ENCODE data around the gene NOD2. TPM values are rescaled to one million over a fixed set of nuclear protein-coding genes. Genes with fewer than 3 reads are reported as not detected.

Gene NOD2
- total RNA-seq, 2 experiments from 2014 or later: 3.3 to 3.8 TPM

DNA sequence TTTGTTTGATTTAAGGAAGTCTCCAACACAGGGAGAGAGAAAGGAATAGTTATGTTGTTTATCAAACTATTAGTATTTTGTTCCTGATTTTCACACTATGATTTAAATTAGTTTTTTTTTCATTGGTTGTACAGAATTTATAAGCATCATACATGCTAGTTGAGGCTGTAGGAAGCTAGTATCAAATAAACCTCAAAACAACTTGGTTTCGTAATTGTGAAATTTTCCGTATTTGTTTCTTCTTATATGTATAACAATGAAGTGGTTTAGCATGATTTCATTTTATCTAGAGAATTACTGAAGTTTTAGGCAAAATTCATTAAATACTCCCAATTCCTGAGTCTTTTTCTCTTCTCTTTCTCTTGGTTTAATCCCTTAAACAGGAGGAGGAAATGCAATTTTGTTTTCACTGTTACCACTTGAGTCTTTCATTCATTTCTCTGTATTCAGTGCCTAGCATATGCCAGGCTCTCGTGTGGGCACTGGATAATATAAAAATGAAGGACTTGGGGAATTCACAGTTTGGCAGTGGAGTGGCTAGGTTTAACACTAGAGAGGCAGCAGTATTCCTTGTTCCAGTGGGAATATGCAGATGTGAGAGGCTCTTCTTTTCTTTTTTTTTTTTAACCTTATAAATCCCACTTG is 50.3 kb downstream of the NOD2 start:
- Mint-ChIP-seq H3K4me3 (peak overlapping the region; percentile 95), H3K27ac (peak overlapping the region; percentile 88), H3K9me3 (no peaks in the 10 kb centered on the region), H3K4me1 (peaks cover 50% of the 10 kb centered on the region), H3K36me3 (ENCODE audit: low read depth) (peaks cover 51% of the 10 kb centered on the region), H3K27me3 (no peaks in the 10 kb centered on the region)
- POLR2A ChIA-PET: interaction anchor here (4.0 kb wide), 1 partner anchor 77 kb away, joined by 13 read pairs; no protein-coding TSS in a partner anchor
- DNase-seq: no peak
- CTCF ChIA-PET: interaction anchor here (1.2 to 2.2 kb wide), 6 partner anchors 14 to 78 kb away, joined by 4 to 17 read pairs (median 6); no protein-coding TSS in a partner anchor

DNA sequence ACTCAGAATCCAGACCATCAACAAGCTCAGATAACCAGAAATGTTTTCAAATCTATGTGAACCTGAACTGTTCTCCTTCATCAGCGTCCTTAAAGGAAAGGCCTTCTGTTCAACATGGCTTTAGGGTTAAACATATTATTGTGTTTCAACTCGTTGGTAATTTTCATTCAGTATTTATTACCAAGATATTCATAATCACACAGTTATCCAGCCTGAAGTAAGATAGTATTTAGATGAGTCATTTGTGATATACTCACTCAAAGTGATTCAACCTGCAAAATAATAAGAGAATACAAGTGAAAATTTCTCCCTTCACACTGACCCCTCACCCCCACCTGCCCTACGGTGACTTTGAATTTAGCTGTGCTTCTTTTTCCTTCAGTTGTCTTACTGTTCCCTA is 51.5 kb downstream of the NOD2 start:
- DNase-seq: no peak
- CTCF ChIA-PET: interaction anchor here (0.6 to 2.2 kb wide), 11 partner anchors 13 to 720 kb away, joined by 3 to 17 read pairs (median 5); partner anchors contain the start of gene CNEP1R1
- H3K4me3 Mint-ChIP-seq: peak overlapping the region; percentile 95
- H3K27ac Mint-ChIP-seq: peak overlapping the region; percentile 88
- H3K9me3 Mint-ChIP-seq: no peaks in the 10 kb centered on the region
- no peaks in the 10 kb centered on the region for H3K27me3 Mint-ChIP-seq
- POLR2A ChIA-PET: interaction anchor here (0.6 to 0.7 kb wide), 2 partner anchors 11 to 64 kb away, joined by 3 read pairs; partner anchors contain the start of gene SNX20
- H3K36me3 Mint-ChIP-seq (ENCODE audit: low read depth): peaks cover 52% of the 10 kb centered on the region
- H3K4me1 Mint-ChIP-seq: peaks cover 53% of the 10 kb centered on the region

DNA sequence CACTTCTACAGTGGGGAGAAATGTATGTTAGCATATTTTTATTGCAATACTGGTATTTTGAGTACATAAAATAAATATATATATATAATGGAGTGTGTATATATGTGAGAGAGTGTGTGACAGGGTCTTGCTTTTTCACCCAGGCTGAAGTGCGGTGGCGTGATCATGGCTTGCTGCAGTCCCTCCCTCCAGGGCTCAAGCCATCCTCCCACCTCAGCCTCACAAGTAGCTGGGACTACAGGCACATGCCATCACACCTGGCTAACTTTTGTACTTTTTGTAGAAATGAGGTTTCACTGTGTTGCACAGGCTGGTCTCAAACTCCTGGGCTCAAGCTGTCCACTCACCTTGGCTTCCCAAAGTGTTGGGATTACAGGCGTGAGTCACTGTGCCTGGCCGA is 52.5 kb downstream of the NOD2 start:
- H3K36me3 Mint-ChIP-seq (ENCODE audit: low read depth): peaks cover 59% of the 10 kb centered on the region
- ChIA-PET POLR2A (interaction anchor here (0.6 to 1.9 kb wide), 2 partner anchors 79 to 493 kb away, joined by 5 to 6 read pairs; no protein-coding TSS in a partner anchor), CTCF (interaction anchor here (1.1 to 2.2 kb wide), 12 partner anchors 46 to 721 kb away, joined by 3 to 17 read pairs (median 4); partner anchors contain the start of gene CNEP1R1)
- H3K4me3 Mint-ChIP-seq: peak overlapping the region; percentile 95
- no peaks in the 10 kb centered on the region for H3K27me3 Mint-ChIP-seq
- no peaks in the 10 kb centered on the region for H3K9me3 Mint-ChIP-seq
- H3K27ac Mint-ChIP-seq: peak overlapping the region; percentile 88
- peaks cover 55% of the 10 kb centered on the region for H3K4me1 Mint-ChIP-seq
- no peak for DNase-seq

DNA sequence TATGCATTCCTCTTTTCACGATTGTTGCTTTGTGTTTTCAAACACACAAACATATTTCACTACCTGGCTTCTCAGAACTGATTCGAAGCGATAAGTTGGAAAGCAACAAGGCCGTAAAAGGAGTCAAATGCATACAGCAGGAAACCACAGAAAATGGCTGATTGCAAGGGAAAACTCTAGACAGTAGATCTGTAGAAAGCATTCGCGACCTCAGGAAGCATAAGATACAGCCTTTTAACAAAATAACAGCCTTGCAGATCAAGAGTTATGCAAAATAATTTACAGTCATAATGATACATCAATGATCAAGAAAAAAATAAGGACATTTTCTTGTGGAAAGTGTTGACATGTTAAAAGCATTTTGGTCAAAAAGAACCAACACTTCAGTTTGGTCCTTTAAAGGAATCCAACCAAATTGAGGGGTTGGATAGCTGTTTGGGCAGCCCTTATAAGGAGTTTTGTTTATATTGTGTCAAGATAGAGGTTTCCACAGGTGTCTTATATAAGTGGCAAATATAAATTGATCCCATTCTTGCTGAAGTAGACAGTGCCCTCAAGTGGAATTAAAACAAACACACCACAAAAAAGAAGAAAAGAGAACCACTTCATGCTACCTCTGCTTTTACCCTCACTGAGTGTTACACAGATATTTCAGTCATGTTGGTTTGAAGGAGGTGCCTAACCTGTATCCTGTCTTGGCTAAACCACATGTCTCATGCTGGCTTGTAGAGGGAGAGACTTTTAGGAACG is 54.0 kb downstream of the NOD2 start:
- POLR2A ChIA-PET: interaction anchor here (1.9 kb wide), 1 partner anchor 81 kb away, joined by 6 read pairs; no protein-coding TSS in a partner anchor
- DNase-seq: peak; percentile 67
- Mint-ChIP-seq H3K9me3 (no peaks in the 10 kb centered on the region), H3K36me3 (ENCODE audit: low read depth) (peaks cover 65% of the 10 kb centered on the region), H3K4me3 (peak overlapping the region; percentile 95), H3K27me3 (no peaks in the 10 kb centered on the region), H3K27ac (peak overlapping the region; percentile 88), H3K4me1 (peaks cover 59% of the 10 kb centered on the region)
- CTCF ChIA-PET: interaction anchor here (1.1 to 2.0 kb wide), 12 partner anchors 11 to 722 kb away, joined by 3 to 13 read pairs (median 4); partner anchors contain the start of gene CNEP1R1

DNA sequence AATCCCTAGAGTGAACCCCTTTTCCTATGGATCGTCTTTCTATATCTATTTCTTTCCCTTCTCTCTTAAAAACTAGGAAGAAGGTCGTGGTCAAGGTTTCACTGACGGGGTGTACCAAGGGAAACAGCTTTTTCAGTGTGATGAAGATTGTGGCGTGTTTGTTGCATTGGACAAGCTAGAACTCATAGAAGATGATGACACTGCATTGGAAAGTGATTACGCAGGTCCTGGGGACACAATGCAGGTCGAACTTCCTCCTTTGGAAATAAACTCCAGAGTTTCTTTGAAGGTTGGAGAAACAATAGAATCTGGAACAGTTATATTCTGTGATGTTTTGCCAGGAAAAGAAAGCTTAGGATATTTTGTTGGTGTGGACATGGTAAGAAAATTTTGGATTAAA is 58.1 kb downstream of the NOD2 start:
- ChIA-PET CTCF (interaction anchor here (2.0 kb wide), 1 partner anchor 14 kb away, joined by 5 read pairs; no protein-coding TSS in a partner anchor), POLR2A (no interaction called here)
- peak overlapping the region; percentile 28 for H3K27ac Mint-ChIP-seq
- peaks cover 75% of the 10 kb centered on the region for H3K4me1 Mint-ChIP-seq
- H3K36me3 Mint-ChIP-seq (ENCODE audit: low read depth): peaks cover 65% of the 10 kb centered on the region
- no peak for DNase-seq
- H3K4me3 Mint-ChIP-seq: peak overlapping the region; percentile 41
- no peaks in the 10 kb centered on the region for H3K9me3 Mint-ChIP-seq
- no peaks in the 10 kb centered on the region for H3K27me3 Mint-ChIP-seq

DNA sequence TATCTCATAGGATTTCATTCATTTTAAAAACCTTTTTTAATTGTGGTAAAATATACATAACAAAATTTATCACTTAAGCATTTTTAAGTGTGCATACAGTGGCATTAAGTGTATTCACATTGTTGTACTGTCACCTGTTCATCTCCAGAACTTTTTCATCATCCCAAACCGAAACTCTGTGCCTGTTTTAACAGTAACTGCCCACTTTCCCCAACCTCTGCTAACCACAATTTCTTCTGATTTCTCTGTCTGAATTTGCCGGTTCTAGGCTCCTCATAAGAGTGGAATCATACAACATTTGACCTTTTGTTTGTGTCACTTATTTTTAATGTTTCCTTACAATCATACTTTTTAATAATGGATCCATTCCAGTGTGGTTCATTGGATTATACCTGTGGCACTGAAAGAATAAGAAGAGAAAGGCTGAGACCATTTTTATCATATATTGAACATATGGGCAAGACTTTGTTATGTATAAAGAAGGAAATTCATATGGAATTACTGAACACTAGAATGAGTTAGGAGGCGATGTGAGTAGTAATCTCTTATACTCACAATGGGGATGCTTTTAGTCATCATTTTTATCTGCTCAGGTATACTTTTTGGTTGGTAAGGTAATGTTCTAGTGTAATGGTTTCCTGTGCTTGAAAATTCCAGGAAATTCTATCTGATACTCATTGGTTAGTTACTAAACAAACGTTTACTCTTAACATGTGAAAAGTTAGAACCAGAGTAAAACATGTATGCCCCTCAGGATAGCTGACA is 59.2 kb downstream of the NOD2 start:
- H3K36me3 Mint-ChIP-seq (ENCODE audit: low read depth): peaks cover 66% of the 10 kb centered on the region
- POLR2A ChIA-PET: no interaction called here
- no peaks in the 10 kb centered on the region for H3K27me3 Mint-ChIP-seq

DNA sequence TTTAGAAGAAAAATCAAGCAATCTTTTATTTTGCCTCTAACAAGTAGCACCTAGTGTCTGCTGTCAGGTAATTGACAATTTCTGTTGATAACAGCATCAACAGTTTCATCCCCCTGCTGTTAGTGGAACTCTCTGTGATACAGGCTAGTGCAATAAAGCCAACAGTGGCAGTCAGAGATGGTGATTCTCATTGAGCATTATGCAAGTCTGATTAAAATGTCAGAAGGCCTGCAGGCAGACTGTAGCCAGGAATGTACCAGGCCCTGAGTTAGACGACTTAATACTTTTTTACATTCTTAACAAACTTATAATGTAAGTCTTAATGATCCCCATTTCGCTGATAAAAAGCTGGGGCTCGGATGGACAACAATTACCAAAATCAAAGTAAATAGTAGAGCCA is 63.1 kb downstream of the NOD2 start:
- CTCF ChIA-PET: interaction anchor here (1.3 to 2.2 kb wide), 2 partner anchors 13 to 88 kb away, joined by 3 to 12 read pairs; no protein-coding TSS in a partner anchor
- no peak for DNase-seq
- Mint-ChIP-seq H3K4me3 (no peak overlapping the region), H3K9me3 (no peaks in the 10 kb centered on the region), H3K4me1 (peaks cover 74% of the 10 kb centered on the region), H3K36me3 (ENCODE audit: low read depth) (peaks cover 74% of the 10 kb centered on the region), H3K27ac (no peak overlapping the region), H3K27me3 (no peaks in the 10 kb centered on the region)
- POLR2A ChIA-PET: no interaction called here

More for the DNA sequence above, 59.2 kb downstream of the NOD2 start:
- H3K4me1 Mint-ChIP-seq: peaks cover 75% of the 10 kb centered on the region
- H3K4me3 Mint-ChIP-seq: no peak overlapping the region
- CTCF ChIA-PET: interaction anchor here (2.0 kb wide), 1 partner anchor 13 kb away, joined by 5 read pairs; no protein-coding TSS in a partner anchor
- H3K27ac Mint-ChIP-seq: peak overlapping the region; percentile 68
- DNase-seq: no peak
- no peaks in the 10 kb centered on the region for H3K9me3 Mint-ChIP-seq

DNA sequence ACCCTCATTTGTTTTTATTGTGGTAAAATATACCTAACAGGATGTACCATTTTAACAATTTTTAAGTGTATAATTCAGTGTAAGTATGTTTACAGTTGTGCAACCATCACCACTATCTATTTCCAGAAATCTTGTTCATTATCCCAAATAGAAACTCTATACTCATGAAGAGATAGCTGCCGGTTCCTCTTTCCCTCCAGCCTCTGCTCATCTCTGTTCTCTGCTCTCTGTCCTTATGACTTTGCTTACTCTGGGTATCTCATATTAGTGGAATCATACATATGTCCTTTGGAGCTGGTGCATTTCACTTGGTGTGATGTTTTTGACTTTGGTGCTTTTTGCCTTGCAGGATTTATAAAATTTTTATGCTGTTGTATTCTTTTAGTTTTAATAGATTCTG is 67.9 kb downstream of the NOD2 start:
- Mint-ChIP-seq H3K27ac (no peak overlapping the region), H3K4me3 (no peak overlapping the region), H3K36me3 (ENCODE audit: low read depth) (peaks cover 79% of the 10 kb centered on the region), H3K4me1 (peaks cover 77% of the 10 kb centered on the region), H3K27me3 (no peaks in the 10 kb centered on the region), H3K9me3 (peaks cover 11% of the 10 kb centered on the region)
- ChIA-PET POLR2A (no interaction called here), CTCF (interaction anchor here (1.1 to 1.6 kb wide), 2 partner anchors 12 to 13 kb away, joined by 3 to 4 read pairs; no protein-coding TSS in a partner anchor)
- no peak for DNase-seq

DNA sequence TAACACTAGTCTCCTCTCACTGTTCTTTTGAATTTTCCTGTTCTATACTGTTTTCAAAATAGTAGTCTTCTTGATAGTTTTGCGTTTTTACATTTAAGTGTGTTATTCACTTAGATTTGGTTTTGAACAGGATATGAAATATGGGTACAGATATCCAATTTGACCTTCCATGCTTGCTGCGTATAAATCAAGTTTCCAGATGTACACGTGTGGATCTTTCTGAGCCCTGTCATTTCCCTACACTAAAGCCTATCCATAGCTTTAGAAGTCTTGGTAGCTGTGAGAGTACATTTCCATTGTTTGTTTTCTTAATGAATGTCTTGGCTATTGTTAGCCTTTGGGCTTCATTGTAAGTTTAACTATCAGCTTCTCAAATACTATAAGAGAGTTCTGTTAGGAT is 68.8 kb downstream of the NOD2 start:
- Mint-ChIP-seq H3K27ac (peak overlapping the region; percentile 1), H3K4me3 (no peak overlapping the region), H3K27me3 (no peaks in the 10 kb centered on the region), H3K4me1 (peaks cover 76% of the 10 kb centered on the region), H3K9me3 (peaks cover 18% of the 10 kb centered on the region), H3K36me3 (ENCODE audit: low read depth) (peaks cover 78% of the 10 kb centered on the region)
- DNase-seq: no peak
- ChIA-PET POLR2A (interaction anchor here (0.7 kb wide), 1 partner anchor 81 kb away, joined by 3 read pairs; the partner anchor contains the start of gene SNX20), CTCF (interaction anchor here (0.9 kb wide), 1 partner anchor 9 kb away, joined by 3 read pairs; no protein-coding TSS in a partner anchor)

DNA sequence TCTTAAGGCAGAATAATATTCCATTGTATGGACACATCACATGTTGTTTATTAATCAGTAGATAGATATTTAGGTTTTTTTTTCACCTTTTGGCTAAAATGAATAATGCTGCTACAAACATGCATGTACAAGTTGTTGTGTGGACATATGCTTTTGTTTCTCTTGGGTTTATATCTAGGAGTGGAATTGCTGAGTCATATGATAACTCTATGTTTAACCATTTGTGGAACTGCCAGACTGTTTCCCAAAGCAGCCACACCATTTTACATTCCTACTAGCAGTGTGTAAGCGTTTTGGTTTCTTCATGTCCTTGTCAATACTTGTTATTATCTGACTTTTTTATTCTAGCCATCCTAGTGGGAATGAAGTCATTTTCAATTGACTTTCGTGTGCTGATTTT is 69.8 kb downstream of the NOD2 start:
- Mint-ChIP-seq H3K27me3 (no peaks in the 10 kb centered on the region), H3K36me3 (ENCODE audit: low read depth) (peaks cover 80% of the 10 kb centered on the region), H3K27ac (no peak overlapping the region), H3K4me1 (peaks cover 77% of the 10 kb centered on the region), H3K4me3 (no peak overlapping the region), H3K9me3 (peaks cover 18% of the 10 kb centered on the region)
- ChIA-PET CTCF (interaction anchor here (0.9 kb wide), 1 partner anchor 8 kb away, joined by 3 read pairs; no protein-coding TSS in a partner anchor), POLR2A (no interaction called here)
- DNase-seq: no peak

DNA sequence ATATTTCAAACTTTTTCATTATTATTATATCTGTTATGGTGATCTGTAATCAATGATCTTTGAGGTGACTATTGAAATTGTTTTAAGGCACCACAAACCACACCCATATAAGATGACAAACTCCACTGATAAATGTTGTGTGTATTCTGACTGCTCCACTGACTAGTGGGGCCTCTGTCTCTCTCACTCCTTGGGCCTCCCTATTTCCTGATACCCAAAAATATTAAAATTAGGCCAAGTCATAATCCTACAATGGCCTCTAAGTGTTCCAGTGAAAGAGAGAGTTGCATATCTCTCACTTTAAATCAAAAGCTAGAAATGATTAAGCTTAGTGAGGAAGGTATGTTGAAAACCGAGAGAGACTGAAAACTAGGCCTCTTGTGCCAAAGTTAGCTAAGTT is 71.9 kb downstream of the NOD2 start:
- H3K4me3 Mint-ChIP-seq: no peak overlapping the region
- H3K36me3 Mint-ChIP-seq (ENCODE audit: low read depth): peaks cover 86% of the 10 kb centered on the region
- POLR2A ChIA-PET: no interaction called here

DNA sequence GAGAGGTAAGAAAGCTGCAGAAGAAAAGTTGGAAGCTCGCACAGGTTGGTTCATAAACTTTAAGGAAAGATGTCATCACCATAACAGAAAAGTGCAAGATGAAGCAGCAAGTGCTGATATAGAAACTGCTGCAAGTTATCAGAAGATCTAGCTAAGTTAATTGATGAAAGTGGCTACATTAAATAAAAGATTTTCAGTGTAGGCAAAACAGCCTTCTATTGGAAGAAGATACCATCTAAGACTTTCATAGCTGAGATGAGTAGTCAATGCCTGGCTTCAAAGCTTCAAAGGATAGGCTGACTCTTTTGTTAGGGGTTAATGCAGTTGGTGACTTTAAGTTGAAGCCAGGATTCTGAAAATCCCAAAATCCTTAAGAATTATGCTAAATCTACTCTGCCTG is 72.5 kb downstream of the NOD2 start:
- H3K27ac Mint-ChIP-seq: no peak overlapping the region

More for the DNA sequence above, 71.9 kb downstream of the NOD2 start:
- no peak overlapping the region for H3K27ac Mint-ChIP-seq
- DNase-seq: no peak
- H3K27me3 Mint-ChIP-seq: no peaks in the 10 kb centered on the region
- CTCF ChIA-PET: interaction anchor here (0.6 to 1.7 kb wide), 4 partner anchors 14 to 460 kb away, joined by 3 to 5 read pairs (median 4); no protein-coding TSS in a partner anchor
- H3K9me3 Mint-ChIP-seq: peaks cover 29% of the 10 kb centered on the region
- peaks cover 77% of the 10 kb centered on the region for H3K4me1 Mint-ChIP-seq

More for the DNA sequence above, 72.5 kb downstream of the NOD2 start:
- H3K27me3 Mint-ChIP-seq: no peaks in the 10 kb centered on the region
- ChIA-PET CTCF (interaction anchor here (1.4 to 1.7 kb wide), 3 partner anchors 14 to 62 kb away, joined by 4 to 5 read pairs (median 4); no protein-coding TSS in a partner anchor), POLR2A (no interaction called here)
- no peak overlapping the region for H3K4me3 Mint-ChIP-seq
- DNase-seq: no peak
- peaks cover 72% of the 10 kb centered on the region for H3K4me1 Mint-ChIP-seq
- H3K36me3 Mint-ChIP-seq (ENCODE audit: low read depth): peaks cover 88% of the 10 kb centered on the region
- H3K9me3 Mint-ChIP-seq: peaks cover 29% of the 10 kb centered on the region
